ENCODE results near the gene DEDD. TPM values are rescaled to one million over a fixed set of nuclear protein-coding genes. Genes with fewer than 3 reads are reported as not detected.

Gene DEDD
- total RNA-seq, 1 experiment from 2014 or later, result 44.7 TPM

- no peak for TF ChIP-seq CTCF (conservative IDR thresholded peaks at IDR 0.05)
- H2BK15ac ChIP-seq (ENCODE audit: low read depth, low read length), result no peak overlapping the region
- H3K56ac ChIP-seq (ENCODE audit: insufficient read length, low read depth, low read length), result no peak overlapping the region
- no peaks in the 10 kb centered on the region for H3K79me2 ChIP-seq (ENCODE audit: insufficient read depth, low read length)
- no peak overlapping the region for H3K18ac ChIP-seq (ENCODE audit: insufficient read length, low read depth, low read length)
- no peak overlapping the region for H3K27ac ChIP-seq (ENCODE audit: insufficient read length, low read depth, low read length)
- no peak overlapping the region for H3T11ph ChIP-seq (ENCODE audit: low read length)
- H3K4me2 ChIP-seq (ENCODE audit: insufficient read depth, insufficient read length, low read length), result no peak overlapping the region
- H4K8ac ChIP-seq (replicated peaks; ENCODE audit: insufficient read length, low read depth, low read length), result no peak overlapping the region
- no peak overlapping the region for H3K9ac ChIP-seq (ENCODE audit: extremely low read depth, insufficient read length, low read length)
- no peak overlapping the region for H2BK5ac ChIP-seq (ENCODE audit: insufficient read length, low read length)
- no peaks in the 10 kb centered on the region for H3K27me3 Mint-ChIP-seq (ENCODE audit: low read depth)
- H3K27me3 ChIP-seq (ENCODE audit: insufficient read depth, low read length), result no peaks in the 10 kb centered on the region
- no peaks in the 10 kb centered on the region for H3K9me3 Mint-ChIP-seq
- H4K5ac ChIP-seq (ENCODE audit: insufficient read length, low read depth, low read length), result no peak overlapping the region
- H3K23ac ChIP-seq (ENCODE audit: insufficient read length, low read depth, low read length), result no peak overlapping the region
- no peaks in the 10 kb centered on the region for H3K9me3 ChIP-seq (ENCODE audit: control insufficient read depth, low read depth, low read length)
- H2BK20ac ChIP-seq (ENCODE audit: low read depth, low read length, poor library complexity, severe bottlenecking), result no peak overlapping the region
- no peaks in the 10 kb centered on the region for H4K20me1 ChIP-seq (ENCODE audit: control insufficient read depth, insufficient read depth, insufficient read length)
- H3K4me1 ChIP-seq (ENCODE audit: insufficient read depth, low read length), result no peaks in the 10 kb centered on the region
- no peak overlapping the region for H3K27ac Mint-ChIP-seq
- no peak overlapping the region for H2AFZ ChIP-seq (ENCODE audit: low read length)
- no peaks in the 10 kb centered on the region for H3K79me1 ChIP-seq (ENCODE audit: insufficient read depth, low read depth, low read length, poor library complexity, severe bottlenecking)
- no peaks in the 10 kb centered on the region for H3K4me1 Mint-ChIP-seq
- no CpG with 5 or more reads among the region's 29 CpGs for WGBS (ENCODE audit: extremely low coverage, insufficient read length, low lambda C conversion rate)
- H3K23me2 ChIP-seq (ENCODE audit: insufficient read length, low read depth, low read length, poor library complexity, severe bottlenecking), result no peaks in the 10 kb centered on the region
- no peak overlapping the region for H3K4me3 Mint-ChIP-seq
- no peak overlapping the region for H4K91ac ChIP-seq (ENCODE audit: insufficient read length, low read depth, low read length)
- H3K36me3 Mint-ChIP-seq (ENCODE audit: insufficient read depth in 1 of 3, low read depth in 3 of 3), result no peaks in the 10 kb centered on the region
- no peak overlapping the region for H2BK12ac ChIP-seq (ENCODE audit: insufficient read length, low read depth, low read length)
- no peak overlapping the region for H3K14ac ChIP-seq (ENCODE audit: insufficient read depth, low read length)
- H3K4ac ChIP-seq (ENCODE audit: low read depth, low read length), result no peak overlapping the region
- no peak for DNase-seq
- H2AK5ac ChIP-seq (ENCODE audit: insufficient read length, low read length), result no peak overlapping the region
- no peak overlapping the region for H2BK120ac ChIP-seq (ENCODE audit: low read depth, low read length, poor library complexity, severe bottlenecking)
These were observed 8.4 kb upstream of the DEDD start for GRCh38 chr1:161140755-161141400.
